ENCODE measurements around the gene ARFGAP3. TPM values are rescaled to one million over a fixed set of nuclear protein-coding genes. Genes with fewer than 3 reads are reported as not detected.

Gene ARFGAP3
- total RNA-seq, 1 donor from 2014 or later = 72.1 TPM

GRCh38 chr22:42820045-42820763, 36.9 kb downstream of the ARFGAP3 start:
- no peak for DNase-seq

DNA sequence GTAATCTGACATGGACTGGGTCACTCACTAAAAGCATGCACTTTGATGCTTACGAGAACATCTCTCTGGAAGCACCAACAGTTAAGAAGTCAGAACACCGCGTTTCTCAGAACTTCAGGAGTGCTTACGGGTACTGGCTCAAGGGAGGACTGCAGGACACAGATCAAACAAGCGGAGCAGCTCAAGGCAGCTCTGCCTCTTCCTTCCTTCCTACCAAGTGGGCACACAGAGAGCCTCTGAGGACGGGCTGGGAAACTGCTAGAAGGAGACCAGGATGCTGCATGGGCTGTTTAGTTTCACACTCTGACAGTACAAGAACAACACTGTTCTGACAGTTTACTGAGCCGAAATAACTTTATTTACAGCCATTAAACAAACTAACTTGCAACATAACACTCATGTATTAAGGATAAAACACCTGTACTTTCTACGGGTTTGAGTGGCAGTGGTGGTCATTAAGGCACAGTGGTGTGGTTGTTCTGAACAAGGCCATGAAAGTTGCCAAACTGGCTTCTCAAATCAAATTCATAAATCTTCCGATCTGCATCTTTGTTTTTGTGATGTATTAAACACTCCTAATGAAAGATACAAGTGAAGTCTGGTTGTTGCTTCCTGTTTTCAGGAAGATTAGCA, 37.5 kb downstream of the ARFGAP3 start:
- DNase-seq = no peak

DNA sequence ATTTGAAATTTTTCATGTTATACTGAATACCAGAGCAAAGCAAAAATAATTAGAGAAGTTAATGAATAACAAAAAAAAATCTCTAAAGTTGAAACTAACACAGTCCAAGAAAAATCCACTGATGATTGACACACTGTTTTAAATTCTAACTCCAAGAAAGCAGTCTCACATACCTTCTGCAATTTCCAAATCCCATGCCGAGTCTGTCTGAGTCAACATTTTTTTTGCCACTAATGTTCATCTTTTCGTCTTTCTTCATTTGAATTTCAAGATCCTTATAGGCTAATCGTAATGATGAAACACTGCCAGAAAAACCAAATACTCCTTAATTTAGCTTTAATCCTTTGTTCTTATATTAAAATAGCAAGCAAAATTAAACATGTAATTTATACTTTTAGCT, 39.5 kb downstream of the ARFGAP3 start:
- no peak for DNase-seq

- no peak for DNase-seq
These were observed 40.7 kb downstream of the ARFGAP3 start for GRCh38 chr22:42816336-42816735.

GRCh38 chr22:42814616-42815015, 42.5 kb downstream of the ARFGAP3 start:
- DNase-seq = no peak

DNA sequence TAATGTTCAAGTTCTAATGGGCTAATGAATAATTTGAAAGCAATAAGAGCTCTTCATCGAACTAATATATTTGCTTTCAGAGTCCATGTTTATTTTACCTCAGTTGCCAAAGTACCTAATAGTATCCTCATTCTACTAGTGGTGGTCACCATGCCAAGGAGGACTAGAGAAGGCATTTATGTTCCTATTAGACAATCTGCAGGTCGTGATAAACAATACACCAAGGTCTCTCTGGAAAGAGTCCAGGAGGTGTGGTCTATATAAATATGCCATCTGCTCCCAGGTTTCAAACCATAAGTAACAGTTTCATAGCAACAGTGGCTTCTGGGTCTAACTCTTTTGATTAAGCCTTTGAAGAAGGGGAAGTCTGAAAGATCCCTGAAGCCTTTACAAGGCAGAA, 42.9 kb downstream of the ARFGAP3 start:
- DNase-seq = no peak

DNA sequence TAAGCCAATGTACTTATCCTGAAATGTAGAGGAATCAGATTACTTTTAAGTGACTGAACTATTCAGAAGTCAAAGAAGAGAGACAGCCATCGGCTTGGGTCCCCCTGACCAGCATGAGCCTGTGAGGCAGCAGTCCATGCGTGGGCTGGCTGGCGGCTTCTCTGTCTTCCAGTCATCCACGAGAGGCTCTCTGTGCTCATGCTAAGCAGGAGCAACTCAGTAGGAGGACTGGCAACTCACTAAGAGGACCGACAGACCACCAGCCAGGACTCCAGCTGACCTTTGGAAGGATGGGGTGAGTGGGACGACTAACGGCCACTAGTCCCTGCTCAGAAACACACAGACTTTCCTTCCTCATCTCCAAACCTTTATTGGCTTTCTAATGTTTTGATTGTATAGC, 43.6 kb downstream of the ARFGAP3 start:
- no peak for DNase-seq

- no peak for DNase-seq
These were observed 45.6 kb downstream of the ARFGAP3 start for GRCh38 chr22:42811459-42811858.

- DNase-seq = no peak
These were observed 48.6 kb downstream of the ARFGAP3 start for GRCh38 chr22:42808521-42808920.

GRCh38 chr22:42807185-42807584, 49.9 kb downstream of the ARFGAP3 start:
- no peak for DNase-seq

DNA sequence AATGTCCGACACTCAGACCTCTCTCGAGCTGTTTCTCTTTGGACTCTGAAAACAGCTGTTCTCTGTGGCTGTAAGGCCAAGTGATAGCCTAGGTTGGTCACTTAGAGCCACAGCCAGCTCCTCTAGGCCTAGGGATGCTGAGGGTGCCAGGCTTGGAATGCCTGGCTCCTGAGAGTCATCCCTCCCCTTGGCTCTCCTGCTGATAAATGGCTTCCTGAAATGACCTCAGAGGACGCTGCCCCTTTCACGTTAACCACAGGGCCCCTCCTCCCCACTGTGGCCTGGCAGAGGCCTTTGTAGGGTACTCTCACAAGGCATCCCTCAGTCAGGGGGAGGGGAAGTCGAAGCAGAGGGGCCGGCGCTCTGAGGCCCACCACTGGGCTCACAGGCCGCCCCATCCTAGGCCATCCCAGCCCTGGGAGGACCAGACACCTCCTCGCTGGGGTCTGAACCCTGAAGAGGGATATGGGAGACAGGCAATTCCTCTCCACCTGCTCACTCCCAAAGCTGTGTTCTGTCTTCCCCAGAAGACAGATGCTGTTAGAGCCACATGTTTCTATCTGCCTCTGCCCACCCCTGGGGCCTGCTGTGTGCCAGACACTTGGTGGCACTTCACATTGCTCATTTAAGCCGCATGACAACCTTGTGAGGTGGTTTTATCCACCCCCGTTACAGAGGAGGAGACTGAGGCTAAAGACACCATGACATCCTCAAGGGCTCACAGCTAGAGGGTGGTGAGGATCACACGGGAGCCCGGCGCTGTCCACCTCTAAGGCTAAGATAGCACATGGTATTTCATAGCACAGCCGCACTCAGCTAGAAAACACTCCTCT, 50.9 kb downstream of the ARFGAP3 start:
- no peak for DNase-seq

- no peak for DNase-seq
These were observed 51.8 kb downstream of the ARFGAP3 start for GRCh38 chr22:42805016-42805997.

DNA sequence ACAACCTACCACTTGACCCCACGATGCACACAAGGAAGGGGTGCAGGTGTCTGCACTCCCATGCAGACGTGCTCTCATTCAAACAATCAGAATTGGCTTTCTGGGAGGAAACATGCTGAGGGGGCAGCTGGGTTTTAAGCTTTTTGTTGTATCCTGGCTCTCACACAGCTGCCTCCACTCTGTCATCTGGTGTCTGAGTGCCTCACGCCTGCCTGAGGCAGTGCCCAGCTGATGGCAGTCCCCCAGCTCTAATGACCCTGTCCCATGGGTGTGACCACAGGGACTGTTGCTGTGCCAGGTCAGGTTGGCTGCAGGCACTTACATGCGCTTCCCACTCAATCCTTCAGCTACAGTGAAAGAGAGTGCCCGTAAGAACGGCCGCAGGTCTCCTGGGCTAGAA, 53.7 kb downstream of the ARFGAP3 start:
- no peak for DNase-seq

DNA sequence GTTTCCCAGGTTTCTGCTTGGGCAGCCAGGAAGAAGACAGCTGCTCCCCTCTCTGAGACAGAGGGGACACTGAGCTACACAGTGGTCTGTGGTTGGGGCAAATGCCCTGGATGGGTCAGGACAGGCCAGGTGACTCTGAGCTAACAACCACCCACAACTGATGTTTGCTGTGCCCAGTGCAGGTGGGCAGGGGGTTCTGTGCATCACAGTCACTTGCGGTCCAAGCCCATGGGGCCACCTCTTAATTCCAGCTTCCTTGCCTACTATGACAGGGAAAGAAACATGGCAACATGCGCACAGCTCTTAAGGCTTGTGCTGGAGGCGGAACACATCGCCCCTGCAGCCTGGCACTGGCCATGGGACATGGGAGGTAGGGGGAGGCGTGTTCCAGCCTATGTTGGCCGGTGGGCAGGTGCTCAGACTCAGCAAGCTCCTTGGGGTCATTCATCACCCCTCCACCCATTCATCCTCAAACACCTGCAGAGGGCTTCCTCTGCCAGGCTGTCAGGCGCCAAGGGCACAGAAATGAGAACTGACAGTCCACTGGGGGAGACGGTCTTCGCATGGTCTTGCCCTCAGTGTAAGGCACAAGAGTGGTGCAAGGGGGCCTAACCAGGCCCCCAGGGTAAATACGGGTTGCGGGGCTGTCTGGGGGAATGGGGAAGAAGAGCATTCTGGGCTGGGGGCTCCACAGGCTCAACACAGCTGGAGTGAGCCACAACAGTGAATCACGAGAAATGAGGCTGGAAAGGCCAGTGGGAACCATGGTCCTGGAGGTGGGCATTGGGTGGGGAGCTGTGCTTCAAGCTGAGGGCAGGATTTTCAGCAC, 55.6 kb downstream of the ARFGAP3 start:
- DNase-seq = no peak

GRCh38 chr22:42800451-42801251, 56.4 kb downstream of the ARFGAP3 start:
- DNase-seq = no peak

- DNase-seq = no peak
These were observed 57.3 kb downstream of the ARFGAP3 start for GRCh38 chr22:42799461-42800405.

DNA sequence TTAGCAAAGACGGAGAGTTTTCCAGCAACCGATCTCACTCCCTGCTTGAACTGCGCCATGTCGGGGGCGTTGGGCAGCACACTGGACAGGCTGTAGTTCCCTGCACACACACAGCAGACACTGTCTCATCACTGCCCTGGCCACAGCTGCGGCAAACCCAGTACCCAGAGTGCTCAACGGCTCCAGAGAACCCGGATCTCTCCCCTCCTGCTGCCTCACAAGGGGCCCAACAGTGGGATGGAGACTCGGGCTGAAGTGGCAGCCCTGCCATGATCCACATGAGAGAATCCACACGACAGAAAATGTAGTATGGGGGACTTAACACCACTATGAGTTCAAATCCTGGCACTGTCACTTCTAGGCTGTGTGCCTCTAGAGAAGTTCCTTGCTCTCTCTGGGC, 58.0 kb downstream of the ARFGAP3 start:
- no peak for DNase-seq

- DNase-seq = no peak
These were observed 60.1 kb downstream of the ARFGAP3 start for GRCh38 chr22:42797011-42797410.

- DNase-seq = no peak
These were observed 61.0 kb downstream of the ARFGAP3 start for GRCh38 chr22:42796081-42796480.

All from occipital lobe (tissue), 2 donors.